Kidney tubule cell (primary cell): ENCODE data around the gene ZNF101.

Source experiments
- DNase-seq: peaks from one replicate; pipeline ENCODE4 v3.0.0-alpha.2; 2018; ENCODE audit warnings: low spot score

The ZNF101 gene

DNA sequence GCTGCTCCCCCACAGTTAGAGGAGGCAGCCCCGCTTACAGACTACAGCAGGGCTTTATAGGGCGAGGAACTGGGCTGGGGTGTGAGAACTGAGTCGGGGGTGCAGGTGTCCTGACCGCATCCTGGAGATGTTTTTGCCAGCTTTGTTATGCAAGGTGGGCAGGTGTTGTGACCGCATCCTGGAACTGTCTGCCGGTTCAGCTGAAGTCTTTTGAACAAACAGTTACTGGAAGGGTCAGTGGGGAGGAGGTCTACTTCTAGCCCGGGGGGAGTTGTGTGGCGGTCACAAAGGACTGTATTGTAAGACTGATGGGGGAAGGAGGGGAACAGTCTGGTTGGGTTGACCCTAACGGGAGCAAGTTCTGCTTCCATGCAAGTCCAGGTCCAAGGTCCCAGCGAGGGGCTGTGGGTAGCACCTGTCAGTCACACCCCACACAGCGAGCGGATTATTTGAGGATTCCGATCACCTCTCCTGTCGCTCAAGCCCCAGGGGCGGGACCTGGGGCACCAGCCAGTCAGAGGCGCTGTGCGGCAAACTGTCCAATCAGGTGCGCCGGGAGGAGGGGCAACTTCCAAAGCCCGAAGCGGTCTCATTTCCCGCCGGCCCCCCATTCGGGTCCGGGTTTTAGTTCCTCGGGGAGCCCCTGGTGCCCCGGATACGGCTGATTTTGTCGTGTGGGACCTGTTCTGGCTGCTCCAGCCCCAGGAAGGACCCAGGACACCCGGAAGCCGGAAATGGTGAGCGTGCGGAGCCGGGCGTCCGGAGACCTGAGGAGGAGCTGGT lies at the start of gene ZNF101:
Gene ZNF101, plus strand, starts transcription at position 610 of the 783 bp plus-strand sequence. Its CDS starts 125 bp downstream, at position 735.
- DNase-seq: peak; percentile 95

DNA sequence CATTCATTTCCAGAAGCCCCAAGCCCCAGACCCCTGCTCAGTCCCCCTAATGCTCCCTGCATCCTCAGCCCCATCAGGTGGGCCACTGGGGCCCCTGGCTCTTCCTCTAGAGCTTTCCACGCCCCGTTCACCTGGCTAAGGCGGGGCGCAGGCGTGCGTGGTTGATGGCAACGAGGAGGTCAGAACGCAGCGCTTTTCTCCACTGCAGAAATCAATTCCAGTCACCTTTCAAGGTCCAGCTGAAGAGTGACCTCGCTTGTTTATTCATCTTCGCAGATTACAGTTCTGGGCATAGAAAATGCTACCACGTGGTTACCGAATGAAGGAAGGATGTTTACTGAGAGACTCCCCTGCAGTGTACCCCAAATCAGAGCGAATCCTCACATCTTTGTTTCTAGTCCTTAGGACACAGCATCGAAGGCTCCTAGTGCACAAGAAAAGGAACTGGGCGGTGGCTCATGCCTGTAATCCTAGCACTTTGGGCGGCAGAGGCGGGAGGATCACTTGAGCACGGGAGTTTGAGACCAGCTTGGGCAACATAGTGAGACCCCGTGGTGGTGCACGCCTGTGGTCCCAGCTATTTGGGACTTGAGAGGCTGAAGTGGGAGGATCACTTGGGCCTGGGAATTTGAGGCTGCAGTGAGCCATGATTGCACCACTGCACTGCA lies 49.3 kb upstream of the ZNF101 start:
- no peak for DNase-seq

DNA sequence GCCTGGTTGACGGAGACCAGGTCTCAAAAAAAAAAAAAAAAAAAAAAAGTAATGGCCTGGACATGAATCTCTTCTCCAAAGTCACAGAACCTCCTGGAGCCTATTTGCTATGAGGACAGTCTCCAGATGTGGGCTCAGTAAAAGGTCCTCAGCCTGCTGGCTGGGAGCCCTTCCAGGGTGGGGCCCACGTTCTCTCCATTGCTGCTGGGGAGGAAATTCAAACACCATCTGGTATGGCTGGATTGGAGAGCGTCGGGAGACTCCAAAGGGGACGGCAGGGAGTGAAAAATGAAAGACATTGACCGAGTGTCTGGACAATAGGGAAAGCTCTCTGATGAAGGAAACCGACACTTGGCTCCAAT lies 48.8 kb upstream of the ZNF101 start:
- DNase-seq: no peak

DNA sequence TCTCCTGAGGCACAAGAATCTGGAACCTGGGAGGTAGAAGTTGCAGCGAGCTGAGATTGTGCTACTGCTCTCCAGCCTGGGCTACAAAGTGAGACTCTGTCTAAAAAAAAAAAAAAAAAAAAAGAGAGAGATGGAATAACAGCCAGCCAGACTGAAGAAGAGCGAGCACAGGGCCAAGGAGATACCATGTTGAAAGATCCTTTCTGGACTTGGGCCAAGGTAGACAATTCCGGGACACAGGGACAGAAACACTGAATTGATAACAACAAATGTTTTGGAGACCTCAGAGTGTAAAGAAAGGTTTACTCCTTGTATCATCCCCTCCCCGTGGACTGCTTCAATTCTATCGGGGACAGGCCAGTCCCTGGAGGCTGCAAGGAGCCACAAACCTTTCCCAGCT lies 45.3 kb upstream of the ZNF101 start:
- no peak for DNase-seq

DNA sequence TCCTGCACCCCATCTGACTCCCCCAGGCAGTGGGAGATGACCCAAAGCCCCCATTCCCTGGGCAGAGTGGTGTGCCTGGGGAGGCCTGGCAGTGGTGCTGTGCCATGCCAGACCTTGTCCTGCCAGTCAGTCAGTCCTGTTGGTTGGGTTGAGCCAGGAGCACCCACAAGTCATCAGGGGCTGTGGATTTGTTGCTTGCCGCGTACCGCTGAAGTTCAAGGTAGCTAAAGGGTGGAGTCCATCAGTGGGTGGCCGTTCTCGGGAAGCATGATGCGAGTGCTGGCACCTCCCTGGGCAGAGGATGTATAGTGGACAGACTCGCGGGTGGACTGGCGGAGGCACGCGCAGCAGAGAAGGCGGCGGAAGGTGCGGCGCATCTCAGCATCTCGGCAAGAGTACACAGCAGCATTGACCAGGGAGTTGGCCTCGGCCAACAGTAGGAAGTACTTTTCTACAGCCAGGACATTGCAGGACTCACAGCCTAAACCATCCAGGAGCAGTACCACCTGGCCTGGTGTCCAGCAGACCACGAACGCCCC lies 44.5 kb upstream of the ZNF101 start:
- DNase-seq: no peak

DNA sequence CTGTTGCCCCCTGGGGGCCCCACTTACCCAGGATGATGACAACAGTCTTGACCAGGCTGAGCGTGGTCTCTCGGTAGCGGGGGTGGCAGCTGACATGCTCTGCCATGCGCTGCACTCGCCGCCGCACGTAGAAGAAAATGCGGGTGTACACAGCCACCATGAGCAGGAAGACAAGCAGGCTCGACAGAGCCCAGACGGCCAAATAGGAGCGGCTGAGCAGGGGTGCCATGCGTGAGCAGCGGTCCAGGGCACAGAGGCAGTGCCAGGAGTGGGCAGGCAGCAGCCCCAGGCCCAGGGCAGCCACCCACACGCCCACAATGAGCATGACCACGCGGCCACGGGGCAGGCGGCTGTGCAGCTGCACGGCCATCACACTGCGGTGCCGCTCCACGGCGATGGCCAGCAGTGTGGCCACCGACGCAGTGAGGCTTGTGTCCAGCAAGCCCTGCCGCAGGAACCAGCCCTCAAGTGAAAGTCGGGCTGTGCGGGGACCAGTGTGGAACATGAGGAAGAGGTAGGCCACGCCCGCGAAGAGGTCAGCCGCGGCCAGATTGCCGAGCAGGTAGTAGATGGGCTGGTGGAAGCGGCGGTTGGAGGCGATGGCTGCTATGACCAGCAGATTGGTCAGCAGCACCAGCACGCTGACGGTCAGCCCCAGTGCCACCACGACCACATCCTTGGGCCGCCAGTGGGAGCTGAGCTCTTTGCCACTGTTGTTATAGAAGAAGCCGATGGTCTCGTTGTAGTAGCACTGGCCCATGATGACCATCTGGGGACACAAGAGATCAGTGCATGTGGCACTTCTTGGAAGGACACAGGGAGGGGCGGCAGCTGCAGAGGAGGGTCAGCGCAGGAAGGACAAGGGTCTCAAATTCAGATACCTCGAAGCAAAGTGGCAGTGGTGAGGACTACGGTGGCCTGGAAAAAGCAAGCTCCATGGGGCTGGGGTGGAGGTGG lies 41.8 kb upstream of the ZNF101 start:
- DNase-seq: no peak

DNA sequence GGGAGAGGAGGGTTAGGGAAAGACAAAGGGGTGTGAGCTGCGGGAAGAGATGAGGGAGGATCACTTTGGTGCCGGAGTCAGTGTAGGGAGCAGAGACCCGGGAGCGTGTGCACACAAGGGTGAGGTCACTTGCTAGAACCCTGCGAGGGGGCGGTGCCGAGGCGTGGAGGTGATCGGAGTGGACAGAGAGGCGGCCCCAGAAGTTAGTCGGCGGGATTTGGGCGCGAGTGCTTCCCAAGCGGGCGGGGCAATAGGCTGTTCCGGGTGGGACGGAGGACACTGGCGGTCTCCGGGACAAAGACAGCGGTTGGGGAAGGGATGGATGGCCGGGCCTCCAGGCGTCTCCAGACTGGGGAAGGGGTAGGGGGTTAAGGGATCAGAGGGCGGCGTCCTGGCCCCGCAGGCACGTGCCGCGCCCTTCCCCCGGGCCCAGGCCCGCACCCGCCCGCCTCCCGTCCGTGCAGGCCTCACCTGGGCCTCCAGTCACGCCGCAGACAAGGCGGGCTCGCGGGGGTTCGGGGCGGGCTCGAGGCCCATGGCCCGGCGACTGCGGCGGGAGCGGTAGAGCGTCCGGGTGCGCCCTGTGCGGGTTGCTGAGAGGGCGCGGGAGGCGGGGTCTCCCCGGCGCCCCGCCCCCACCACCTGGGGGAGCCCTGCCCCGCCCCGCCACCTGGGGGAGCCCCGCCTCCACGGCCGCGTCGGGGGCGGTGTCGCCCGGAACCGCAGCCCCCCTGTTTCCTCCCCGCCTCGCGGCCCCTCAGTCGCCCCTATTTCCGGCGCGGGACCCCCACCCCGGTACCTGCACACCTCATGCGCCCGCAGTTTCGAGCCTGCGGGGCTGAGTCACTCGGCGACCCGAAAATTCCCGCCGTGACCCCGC lies 40.8 kb upstream of the ZNF101 start, which contains the start of gene LPAR2:
Gene LPAR2, minus strand, starts transcription at position 600 of the 880 bp plus-strand sequence. CDS start 945 bp downstream, outside the sequence.
- DNase-seq: peak; percentile 78

DNA sequence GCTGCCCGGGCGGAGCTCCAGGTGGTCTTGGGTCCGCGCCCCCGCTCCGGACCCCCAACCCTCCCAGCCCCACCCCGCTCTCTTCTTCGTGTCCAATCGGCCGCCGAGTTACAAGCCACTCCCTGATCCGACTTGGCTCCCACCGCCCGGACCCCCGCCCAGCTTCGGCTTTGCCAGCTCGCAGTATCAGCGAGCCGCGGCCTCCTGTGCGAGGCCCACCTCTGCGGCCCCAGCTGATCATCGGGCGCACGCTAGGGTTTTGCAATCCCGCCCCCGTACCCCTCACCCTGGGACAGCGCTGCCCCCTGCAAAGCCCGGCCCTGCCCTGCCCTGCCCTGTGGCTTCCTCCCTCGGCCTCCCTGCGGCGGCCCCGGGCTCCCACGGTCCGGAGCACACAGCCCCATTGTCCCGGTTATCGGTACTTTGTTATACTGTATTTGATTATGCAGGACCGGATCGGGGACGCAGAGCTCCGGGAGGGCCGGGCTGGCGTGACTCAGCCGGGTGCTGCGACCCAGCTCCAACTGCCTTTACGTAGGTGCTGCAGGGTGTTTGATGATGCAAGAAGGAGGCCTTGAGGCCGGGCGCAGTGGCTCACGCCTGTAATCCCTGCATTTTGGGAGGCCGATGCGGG lies 40.0 kb upstream of the ZNF101 start:
- DNase-seq: peak; percentile 83

DNA sequence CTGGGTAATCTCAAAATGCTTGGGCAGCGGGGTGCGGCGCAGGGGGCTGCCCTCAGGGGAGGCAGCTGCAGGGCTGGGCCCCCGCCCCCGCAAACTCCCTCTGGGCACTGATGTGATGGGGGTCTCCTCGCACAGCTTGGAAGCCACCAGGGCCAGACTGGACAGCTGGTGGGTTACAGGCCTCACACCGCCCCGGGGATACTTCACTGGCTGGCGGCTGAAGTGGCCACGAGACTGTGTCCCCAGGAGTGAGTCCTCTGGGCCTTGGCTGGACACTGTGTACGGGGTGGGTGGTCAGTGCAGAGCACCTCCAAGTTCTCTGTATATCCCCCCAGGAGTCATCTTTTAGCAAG lies 38.6 kb upstream of the ZNF101 start:
- no peak for DNase-seq

DNA sequence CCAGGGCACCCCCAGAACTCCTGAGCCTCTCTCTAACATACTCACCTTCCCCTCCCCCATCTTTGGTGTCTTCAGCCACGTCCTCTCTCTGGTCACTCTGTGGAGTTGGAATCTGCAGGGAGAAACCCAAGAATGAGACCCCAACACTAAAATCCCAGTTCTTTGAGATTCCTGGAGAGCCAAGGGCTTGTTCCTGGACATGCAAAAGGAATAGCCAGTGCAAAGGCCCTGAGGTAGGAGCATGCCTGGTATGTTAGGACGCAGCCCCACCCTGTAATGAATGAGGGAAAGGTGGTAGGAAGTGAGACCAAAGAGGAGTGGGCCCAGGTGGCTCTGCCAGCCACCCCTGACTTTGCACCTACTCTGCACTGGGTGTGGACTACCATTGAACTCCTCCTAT lies 38.2 kb upstream of the ZNF101 start:
- DNase-seq: no peak

DNA sequence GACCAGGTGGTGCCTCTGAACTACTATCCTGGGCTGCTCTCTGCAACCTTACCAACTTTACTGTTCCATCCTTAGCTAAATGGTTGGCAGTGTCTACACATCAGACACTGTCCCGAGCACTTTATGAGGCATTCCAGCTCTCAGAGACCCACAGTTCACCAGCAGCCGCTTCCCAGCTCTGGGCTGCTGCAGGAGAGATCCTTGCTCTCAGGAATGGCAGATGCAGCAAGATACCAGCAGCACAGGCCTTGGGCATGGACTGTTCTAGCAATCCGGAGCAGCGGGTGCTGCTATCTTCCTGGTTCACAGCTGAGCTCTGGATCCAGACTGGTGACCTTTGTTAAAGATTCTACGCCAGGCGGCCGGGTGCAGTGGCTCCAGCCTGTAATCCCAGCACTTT lies 37.3 kb upstream of the ZNF101 start:
- no peak for DNase-seq

DNA sequence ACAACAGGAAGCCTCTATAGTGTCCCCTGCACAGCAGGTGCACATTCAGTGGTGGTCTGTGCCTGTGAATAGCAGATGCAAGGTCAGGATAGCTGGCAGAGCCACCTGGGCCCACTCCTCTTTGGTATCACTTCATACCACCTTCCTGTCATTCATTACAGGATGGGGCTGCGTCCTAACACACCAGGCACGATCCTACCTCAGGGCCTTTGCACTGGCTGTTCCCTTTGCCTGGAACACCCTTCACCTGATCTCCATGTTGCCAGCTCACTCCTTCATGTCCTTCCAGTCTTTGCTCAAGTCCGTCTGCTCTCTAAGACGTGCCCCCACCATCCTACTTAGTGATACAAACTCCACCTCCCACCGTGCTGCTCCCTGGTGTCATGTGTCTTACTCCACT lies 36.0 kb upstream of the ZNF101 start:
- DNase-seq: no peak

DNA sequence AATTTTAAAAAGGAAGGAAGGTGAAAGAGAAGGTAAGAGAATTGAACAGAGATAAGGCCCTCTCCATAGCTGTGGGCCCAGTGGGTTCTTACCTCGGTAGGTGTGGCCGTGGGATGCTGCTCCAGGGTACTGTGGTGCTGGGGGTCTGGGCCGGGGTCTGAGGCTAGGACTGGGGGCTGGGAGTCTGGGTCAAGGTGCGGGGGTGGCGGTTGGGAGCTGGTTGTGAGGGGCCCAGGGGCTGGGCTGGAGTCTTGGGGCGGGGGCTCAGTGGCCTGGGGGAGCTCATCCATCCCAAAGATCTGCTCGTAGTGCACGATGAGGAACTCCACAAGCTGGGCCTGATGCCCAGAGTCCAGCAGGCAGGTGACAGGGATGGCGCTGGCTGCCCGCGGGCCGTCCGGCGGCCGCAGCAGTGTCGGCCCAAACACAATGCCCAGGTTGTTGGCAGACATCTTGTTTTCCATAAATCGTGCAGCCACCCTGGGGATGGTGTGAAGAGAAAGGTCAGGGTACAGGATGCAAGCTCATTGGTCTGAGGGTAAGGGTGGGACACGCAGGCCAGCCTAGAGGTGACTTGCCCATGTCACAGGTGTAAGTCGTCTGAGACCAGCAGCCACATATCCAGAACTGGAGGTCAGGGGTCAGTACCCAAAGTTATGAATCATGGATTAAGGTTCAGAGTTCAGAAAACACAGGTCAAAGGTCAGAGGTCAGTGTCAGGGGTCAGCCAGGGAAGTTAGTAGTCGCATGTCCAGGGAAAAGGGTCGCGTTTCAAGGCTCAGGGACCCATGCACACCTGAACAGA lies 34.7 kb upstream of the ZNF101 start:
- DNase-seq: no peak

DNA sequence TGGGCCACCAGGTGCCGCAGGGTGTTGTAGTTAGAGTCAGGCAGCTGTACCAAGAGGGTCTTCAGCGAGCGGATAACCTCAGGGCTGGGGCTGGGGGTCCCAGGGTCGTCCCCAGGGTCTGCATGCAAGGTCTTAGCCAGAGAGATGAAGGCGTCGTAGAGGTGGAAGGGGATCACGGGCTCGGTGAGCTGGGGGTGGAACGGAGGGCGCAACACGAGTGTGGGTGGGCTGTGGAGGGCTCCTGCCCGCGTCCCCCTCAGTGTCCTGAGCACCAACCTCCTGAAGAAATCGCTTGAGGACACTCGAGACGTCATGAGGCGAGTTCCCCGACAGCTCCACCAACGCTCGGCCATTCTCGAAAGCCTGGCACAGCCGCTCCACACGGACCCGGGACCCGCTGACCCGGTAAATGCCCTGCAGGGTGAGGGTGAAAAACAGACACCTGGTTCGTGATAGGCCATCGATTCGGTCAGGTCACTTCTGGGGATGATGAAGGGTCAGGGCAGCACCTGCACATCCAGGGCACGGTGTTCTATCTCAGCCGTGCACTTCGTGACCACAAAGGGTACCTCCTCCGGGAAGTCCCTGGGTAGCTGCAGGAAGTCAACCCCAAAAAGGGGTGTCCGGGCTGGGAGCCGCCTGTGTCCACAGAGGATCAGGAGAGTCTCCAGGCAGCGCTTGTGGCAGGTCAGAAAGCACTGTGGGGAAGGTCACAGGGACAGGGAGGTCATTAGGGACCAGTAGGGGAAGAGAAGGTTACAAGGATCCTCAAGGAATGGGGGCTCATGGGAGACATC lies 33.9 kb upstream of the ZNF101 start:
- DNase-seq: no peak

DNA sequence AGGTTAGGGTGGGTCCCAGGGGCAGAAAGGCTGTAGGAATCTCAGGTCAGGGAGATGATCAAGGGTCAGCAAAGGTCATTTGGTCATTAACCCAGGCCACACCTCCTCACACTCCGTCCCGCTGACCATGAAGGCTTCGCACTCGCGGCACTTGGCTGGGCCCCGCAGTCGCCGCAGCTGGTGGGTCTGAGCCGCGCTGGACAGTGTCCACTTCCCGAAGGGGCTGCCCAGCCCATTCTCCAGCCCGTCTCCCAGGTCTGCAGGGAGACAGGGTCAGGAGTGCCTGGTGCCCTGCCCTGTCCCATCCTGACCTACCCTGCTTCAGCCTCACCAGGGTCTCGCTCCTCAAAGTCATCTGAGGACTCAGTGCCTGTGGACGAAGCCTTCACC lies 33.3 kb upstream of the ZNF101 start:
- DNase-seq: no peak

DNA sequence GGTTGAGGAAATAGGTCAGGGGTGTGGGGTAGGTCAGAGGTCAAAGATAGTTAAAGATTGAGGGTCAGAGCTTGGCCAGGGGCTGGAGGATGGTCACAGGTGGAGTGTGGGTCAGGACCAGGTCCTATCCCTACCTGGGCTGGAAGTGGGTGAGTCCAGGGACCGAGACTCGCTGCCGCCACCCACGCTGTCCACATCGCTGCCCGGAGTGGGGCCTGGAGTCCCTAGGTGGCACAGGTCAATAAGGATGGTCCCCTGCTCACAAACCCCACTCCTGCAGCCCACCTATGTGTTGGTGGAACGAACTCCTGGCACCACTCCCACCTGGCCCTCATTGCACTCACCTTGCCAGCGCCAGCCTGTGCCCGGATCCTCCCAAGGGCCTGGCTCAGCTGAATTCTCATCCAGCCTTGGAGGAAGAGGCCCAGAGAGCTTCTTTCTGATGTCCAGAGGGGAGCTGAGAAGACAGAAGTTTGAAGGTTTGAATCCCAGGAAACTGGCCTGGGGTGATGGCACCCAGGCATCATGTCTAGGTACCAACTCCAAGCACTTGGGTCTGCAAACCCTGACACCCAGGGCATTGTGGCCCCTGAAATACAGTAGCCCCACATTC lies 32.0 kb upstream of the ZNF101 start:
- no peak for DNase-seq

DNA sequence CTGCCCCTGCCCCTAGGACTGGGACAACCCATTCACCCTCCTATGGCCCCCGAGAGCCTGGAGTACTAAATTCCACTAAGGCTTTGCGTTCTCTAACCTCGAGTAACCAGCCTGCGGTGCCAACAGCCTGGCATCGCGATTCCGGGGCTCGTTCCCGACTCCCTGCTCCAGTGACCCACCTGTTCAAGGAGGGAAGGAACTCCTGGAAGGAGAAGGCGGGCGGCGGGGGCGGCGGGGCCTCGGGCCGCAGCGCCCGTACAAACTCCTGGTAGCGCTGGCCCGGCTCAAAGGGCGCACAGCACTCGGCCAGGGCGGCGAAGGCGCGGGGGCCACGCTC lies 31.5 kb upstream of the ZNF101 start:
- DNase-seq: no peak

DNA sequence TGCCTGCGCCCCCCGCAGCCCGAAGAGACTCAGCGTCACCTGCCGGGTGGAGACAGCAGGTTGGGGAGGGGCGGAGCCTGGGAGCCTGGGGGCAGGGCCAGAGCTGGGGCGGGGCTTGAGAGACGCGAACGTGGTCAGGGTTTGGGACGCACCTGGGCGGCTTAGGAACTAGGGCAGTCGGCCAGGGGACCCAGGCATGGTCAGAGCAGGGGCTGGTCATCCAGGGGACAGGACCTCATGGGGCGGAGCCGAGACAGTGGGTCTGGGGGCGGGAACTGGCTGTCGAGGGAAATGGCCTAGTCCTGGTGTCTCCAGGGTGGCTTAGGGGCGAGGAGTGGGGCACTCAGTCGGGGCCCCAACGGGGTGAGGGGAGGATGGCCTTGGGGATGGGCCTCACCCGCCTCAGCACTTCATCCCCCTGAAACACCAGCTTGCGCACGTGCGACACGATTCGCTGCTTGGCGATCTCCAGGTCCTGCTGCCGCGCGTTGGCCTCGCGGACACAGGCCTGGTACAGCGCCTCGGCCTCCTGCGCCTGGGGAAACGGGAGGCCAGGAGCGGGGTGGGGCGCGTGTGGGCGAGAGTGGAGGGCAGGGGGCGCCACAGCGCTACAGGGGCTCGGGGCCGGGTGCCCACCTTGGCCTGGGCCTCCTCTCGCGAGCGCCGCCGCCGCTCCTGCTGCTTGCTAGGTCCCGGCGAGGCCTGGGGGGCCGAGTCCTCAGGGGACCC lies 31.0 kb upstream of the ZNF101 start:
- DNase-seq: no peak
